ENCODE measurements around the gene ST6GALNAC3.

GRCh38 chr1:76290271-76290670 is 215.7 kb downstream of the ST6GALNAC3 start:
- TF ChIP-seq SP1 (IDR thresholded peaks at IDR 0.05) (no peak), FOXM1 (IDR thresholded peaks at IDR 0.05; ENCODE audit: borderline replicate concordance) (no peak), CTBP1 (IDR thresholded peaks at IDR 0.05; ENCODE audit: borderline replicate concordance) (no peak), LEF1 (IDR thresholded peaks at IDR 0.05; ENCODE audit: borderline replicate concordance) (no peak), SUZ12 (IDR thresholded peaks at IDR 0.05) (no peak)

Data from HEK293T (cell line).